ENCODE results near the gene JAZF1.
A peak's percentile ranks its signal among the peaks of the same experiment; 100 is the strongest.

Gene JAZF1

GRCh38 chr7:28165261-28165660 lies 15.3 kb downstream of the JAZF1 start:
- DNase-seq, result no peak

- no peak for DNase-seq
Observed at GRCh38 chr7:28163949-28164348, 16.6 kb downstream of the JAZF1 start.

DNA sequence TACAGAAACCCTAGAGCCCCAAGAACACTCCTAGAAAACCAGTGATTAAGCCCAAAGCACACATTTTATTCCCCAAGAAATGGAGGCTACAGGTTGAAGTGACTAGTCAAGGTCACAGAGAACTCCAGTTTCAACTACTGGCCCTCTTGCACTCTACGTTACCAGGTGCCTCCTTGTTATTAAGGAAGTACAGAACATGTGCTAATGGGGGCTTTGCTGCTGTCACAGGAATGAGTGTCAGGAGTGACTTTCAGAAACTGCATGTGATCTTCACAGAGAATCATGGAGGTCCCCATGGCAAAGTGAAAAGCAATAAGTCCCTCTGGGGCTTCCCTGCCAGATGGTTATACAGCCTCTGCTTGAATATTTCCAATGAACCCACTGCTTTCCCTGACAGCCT lies 19.3 kb downstream of the JAZF1 start:
- DNase-seq, result no peak

DNA sequence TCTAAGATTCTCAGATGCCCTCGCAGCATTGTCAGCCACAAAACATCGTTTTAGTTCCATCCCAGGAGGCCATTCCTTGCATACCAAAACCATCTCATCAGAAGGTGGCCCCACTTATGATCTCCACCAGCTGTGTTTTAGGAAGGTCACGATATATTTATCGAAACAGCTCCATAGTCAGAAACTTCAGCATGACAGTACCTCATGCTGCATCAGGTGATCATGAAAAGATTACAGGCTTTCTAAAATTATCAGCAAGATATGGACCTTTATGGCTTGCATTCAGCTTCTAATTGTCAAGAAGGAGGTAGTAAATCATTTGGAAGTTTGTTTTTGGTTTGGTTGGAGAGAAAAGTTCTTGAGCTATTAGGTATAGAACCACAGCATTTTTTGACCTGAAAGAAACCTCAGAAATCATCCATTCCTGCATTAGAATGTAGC lies 20.0 kb downstream of the JAZF1 start:
- DNase-seq, result no peak

GRCh38 chr7:28157831-28158416 lies 22.7 kb downstream of the JAZF1 start:
- DNase-seq, result no peak

DNA sequence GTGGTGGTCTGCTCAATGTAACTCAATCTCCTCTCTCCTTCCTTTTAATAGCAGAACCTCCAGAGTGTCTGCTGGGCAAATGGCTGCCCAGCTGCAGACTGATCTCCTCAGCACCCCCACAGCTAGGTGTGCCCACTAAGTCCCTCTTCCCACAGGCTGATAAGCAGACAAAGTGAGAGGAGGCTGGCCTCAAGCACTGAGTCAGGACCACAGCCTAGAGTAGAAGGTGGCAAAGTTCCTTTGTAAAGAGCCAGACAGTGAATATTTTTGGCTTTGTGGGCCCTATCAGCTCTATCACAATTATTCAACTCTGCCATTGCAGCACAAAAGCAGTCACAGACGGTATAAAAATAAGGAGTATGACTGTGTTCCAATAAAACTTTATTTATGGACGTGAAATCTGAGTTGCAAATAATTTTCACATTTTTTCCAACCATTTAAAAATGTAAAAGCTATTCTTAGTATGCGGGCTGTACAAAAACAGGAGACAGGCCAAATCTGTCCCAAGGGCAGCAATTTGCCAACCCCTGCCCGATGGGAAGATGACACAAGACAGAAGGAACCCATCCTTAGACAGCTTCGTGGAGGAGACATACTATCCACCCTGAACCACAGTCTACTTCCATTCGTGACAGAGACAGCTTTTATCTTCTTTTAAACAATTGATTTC lies 23.4 kb downstream of the JAZF1 start:
- no peak for DNase-seq

GRCh38 chr7:28156401-28156800 lies 24.2 kb downstream of the JAZF1 start:
- DNase-seq, result no peak

GRCh38 chr7:28155964-28156363 lies 24.6 kb downstream of the JAZF1 start:
- no peak for DNase-seq

DNA sequence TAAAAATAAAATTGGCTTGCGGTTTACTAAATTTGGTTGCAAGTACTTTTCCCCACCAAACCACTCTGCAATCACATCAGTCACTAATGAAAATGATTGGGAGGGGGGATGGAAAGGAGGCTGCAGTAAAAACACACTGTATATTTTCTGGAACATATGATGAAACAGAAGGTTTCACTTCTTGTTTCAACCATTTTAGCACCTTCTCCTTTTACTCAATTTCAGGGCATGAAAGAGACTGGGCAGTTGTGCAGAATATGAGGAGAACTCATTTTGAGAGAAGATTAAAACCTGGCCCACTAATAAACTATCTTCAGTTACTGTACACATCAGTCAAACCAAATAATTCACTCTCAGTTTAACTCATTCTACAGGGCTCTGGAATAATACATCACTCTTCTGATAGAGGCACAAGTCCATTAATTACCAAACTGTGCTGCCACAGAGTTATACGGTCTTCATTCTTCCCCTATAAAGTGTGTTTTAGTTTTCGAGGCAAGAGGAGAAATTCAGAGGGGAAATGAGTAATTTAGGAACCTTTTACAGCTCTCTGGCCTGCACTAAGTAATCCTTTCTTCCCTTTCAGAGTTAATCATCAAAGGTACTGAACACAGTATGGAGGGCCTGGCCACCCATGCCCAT lies 25.5 kb downstream of the JAZF1 start:
- no peak for DNase-seq

- DNase-seq, result no peak
Observed at GRCh38 chr7:28152594-28152993, 28.0 kb downstream of the JAZF1 start.

GRCh38 chr7:28151965-28152364 lies 28.6 kb downstream of the JAZF1 start:
- peak; percentile 41 for DNase-seq

DNA sequence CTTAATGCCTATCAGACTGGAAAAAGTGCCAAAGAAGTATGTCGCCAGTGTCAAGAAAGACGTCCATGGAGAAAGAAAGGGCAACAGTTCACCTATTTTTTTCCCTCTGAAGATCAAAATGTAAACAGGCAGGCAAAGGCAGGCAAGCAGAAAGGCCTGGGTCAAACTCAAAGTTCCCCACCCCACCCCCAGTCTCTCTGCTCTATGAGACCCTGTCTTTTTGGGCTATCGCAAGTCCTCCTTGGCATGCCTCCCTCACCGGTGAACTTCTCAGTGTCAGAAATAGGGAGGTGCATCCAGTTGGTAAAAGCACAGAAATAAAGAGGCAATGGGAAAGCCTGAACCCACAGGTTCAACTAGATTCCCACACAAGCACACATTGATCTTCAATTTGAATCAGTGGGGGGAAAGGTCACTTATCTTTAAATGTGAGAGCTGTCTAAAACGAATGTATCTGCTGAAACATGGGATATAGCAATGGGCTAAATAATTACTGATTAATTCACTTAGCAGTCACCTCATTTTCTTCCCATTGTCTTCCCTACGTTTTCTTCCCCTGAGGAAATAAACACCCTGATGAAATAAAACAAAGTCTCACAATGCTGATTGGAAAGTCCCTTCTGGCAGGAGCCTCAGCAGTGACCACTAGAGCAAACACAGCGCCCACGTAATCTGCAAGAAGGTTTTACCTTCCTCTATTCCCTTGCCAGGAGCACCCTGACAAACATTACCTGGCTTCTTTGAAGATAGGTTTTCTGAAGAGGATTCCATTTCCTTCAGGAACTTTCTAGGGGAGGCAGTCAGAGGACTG lies 31.1 kb downstream of the JAZF1 start:
- DNase-seq, result no peak

GRCh38 chr7:28145931-28146330 lies 34.7 kb downstream of the JAZF1 start:
- no peak for DNase-seq

GRCh38 chr7:28145090-28145626 lies 35.4 kb downstream of the JAZF1 start:
- DNase-seq, result no peak

- DNase-seq, result no peak
Observed at GRCh38 chr7:28144266-28144665, 36.3 kb downstream of the JAZF1 start.

GRCh38 chr7:28142650-28143049 lies 37.9 kb downstream of the JAZF1 start:
- DNase-seq, result no peak

DNA sequence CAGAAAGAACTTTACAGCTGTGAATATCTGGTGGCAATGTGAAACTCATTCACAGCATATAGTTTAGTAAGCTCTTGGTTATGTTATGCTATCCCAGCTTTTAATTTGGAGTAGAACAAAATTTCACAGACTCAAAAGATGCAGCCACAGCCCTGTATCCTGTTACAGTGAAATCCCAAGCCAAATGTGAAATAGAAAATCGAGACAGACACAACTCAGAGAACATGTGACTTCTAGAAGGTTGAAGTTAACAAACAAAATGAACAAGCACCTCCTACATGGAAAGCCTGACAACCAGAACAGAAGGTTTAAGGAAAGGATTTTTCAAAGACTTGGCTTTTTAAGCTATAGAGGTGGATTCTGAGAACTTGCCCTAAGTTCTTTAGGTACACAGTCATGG lies 39.6 kb downstream of the JAZF1 start:
- no peak for DNase-seq

DNA sequence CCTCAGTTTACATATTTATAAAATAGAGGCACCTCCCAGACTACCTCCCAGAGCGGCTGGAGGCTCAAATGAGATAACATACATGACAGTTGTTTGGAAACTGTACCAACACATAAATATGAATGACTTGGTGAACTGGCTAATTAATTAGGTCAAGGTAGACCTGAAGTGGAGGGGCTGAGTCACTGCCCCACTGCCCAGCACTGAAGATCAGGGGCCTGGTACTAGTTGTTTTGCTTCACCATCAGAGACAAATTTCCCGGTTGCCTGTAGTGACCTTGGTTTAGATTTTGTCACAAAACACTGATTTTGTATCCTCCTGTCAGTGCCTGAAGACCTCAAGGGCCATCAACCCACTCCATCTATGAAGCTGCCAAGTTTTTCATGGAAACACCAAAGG lies 41.8 kb downstream of the JAZF1 start:
- DNase-seq, result no peak

DNA sequence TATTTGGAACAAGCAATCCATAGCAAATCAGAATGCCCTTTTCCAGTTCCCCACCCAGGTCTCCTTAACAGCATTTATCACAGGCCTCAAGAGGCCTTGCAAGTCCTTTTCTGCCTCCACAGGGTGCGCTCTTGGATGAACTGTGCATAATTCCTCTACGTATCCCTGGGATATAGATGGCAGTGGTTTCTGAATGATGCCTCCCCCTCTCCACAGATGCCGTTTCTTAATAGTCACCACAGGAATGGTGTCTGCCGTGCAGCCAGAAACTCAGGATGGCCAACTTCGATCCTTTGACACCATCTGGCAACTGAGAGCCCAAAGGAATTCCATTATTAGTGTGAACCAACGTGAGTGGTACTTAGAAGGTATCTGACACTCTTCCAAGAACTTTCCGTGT lies 43.1 kb downstream of the JAZF1 start:
- DNase-seq, result no peak

GRCh38 chr7:28136885-28137284 lies 43.7 kb downstream of the JAZF1 start:
- DNase-seq, result no peak

DNA sequence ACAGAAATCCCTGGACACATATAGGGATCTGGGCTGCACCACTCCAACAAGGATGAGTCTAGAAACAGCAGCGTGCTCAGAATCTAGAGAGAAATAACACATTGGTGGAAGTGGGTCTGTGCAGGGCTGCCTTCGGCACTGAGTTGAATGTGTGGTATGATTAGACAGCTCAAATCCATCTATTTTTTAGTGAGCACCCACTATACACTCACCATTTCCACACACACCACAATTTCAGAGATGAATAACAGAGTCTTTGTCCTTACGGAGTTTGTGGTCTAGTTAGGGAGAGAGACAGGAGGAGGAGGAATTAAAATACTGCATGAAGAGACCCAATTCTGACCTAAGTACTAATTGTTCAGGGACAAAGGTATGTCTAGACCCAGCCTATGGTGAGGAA lies 44.2 kb downstream of the JAZF1 start:
- no peak for DNase-seq

GRCh38 chr7:28135760-28136159 lies 44.8 kb downstream of the JAZF1 start:
- DNase-seq, result peak; percentile 6

DNA sequence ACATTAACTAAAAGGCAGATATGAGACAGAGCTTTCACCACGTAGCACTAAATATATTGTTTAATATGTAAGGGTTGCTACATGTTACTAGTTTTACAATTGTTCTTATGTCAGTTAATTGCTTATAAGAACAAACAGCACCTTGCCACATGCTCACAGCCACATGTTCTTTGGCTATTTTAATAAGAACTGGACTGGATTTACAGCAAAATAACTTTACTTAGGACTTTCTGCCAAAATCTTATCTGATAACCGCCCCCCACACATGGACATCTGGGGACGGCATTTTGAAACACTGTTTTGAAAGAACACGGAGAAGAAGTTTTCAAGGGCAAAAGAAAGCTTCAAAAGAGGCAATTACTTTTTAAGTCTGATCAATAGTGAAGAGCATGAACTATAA lies 45.3 kb downstream of the JAZF1 start:
- no peak for DNase-seq

Data from central memory CD4-positive, alpha-beta T cell (primary cell).